ENCODE results near the gene TAF11L12. TPM values are rescaled to one million over a fixed set of nuclear protein-coding genes. Genes with fewer than 3 reads are reported as not detected.
"Not testable (repeated sequence)": the region's sequence is repeated elsewhere in the genome, so short reads cannot be mapped to it uniquely, and the experiment has no call there.

Gene TAF11L12
- total and polyA plus RNA-seq, 4 experiments from 2014 or later: not detected

DNA sequence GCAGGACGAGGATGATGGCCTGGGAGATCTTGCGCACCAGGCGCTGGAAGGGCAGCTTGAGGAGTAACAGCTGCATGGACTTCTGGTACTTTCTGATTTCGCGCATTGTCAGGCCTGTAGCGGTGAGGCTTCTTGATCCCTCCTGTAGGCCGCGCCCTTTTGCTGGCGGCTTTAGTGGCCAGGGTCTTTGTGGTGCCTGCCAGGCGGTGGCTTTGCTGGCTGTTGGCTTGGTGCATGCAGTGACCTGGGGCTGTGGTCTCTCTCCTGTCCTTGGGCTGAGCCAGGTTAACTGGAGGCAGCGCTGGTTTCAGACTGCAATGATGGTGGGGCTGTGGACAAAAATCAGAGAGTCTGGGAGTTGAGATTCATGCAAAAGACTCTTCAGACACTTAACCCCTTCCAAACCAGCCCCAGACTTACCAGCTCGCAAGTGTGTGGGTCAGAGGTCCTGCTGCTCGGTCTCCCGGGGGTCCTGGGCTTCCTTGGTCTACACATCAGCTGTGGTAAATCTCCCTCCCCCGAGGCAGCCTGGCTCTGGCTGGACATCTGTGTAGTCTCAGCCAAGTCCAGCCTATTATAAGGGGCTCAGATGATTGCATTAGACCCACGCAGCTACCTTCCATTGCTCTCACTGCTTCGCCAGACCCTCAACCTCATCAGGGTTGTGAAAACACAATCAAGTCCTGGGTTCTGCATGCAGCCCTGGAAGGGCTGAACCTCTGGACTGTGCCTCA is 4.8 kb downstream of the TAF11L12 start:
- Histone ChIP-seq H3K4me3 (ENCODE audit: low read length in 2 of 2) (no peak overlapping the region), H3K27me3 (ENCODE audit: insufficient read depth, low read length) (no peaks in the 10 kb centered on the region), H3K27ac (ENCODE audit: low read depth, low read length) (no peak overlapping the region), H3K36me3 (ENCODE audit: insufficient read depth, low read length) (no peaks in the 10 kb centered on the region), H3K4me1 (ENCODE audit: insufficient read depth, low read length) (no peaks in the 10 kb centered on the region), H3K9me3 (ENCODE audit: control insufficient read depth in 1 of 2, low read length in 2 of 2) (peaks cover 0 to 3% of the 10 kb centered on the region in 2 donors)
- DNase-seq: no peak
- H3K27me3 Mint-ChIP-seq: no peaks in the 10 kb centered on the region
- H3K36me3 Mint-ChIP-seq: no peaks in the 10 kb centered on the region
- H3K4me3 Mint-ChIP-seq: no peak overlapping the region
- no peaks in the 10 kb centered on the region for H3K4me1 Mint-ChIP-seq
- intact Hi-C loops (cut with micrococcal nuclease): no loop called here
- peaks cover 0 to 11% (median 3%) of the 10 kb centered on the region in 8 donors for H3K9me3 Mint-ChIP-seq
- no peak overlapping the region for H3K27ac Mint-ChIP-seq
- ChIA-PET CTCF (ENCODE audit: partially characterized antibody) (no interaction called here), POLR2A (ENCODE audit: partially characterized antibody) (no interaction called here)

DNA sequence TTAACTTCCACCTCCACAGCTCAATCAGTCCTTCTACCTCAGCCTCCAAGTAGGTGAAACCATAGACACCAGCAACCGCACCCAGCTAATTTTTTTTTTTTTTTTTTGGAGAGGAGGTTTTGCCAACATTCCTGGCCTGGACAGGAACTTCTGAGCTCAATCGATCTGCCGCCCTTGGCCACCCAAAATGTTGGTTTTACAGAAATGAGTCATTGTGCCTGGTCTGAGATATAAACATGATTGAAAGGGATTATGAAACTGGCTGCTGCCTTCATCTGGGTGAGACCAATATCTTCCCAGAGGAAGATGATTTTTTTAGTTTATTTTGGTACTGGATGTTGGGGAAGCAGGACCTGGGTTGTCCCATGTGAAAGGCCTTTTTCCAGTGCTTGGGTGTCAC is 9.2 kb downstream of the TAF11L12 start:
- no peaks in the 10 kb centered on the region for H3K4me1 Mint-ChIP-seq
- intact Hi-C loops (cut with micrococcal nuclease): no loop called here
- Histone ChIP-seq H3K9me3 (ENCODE audit: control insufficient read depth in 1 of 2, low read length in 2 of 2) (no peaks in the 10 kb centered on the region), H3K27me3 (ENCODE audit: insufficient read depth, low read length) (no peaks in the 10 kb centered on the region), H3K4me3 (ENCODE audit: low read length in 2 of 2) (no peak overlapping the region), H3K4me1 (ENCODE audit: insufficient read depth, low read length) (no peaks in the 10 kb centered on the region), H3K27ac (ENCODE audit: low read depth, low read length) (no peak overlapping the region), H3K36me3 (ENCODE audit: insufficient read depth, low read length) (no peaks in the 10 kb centered on the region)
- H3K36me3 Mint-ChIP-seq: no peaks in the 10 kb centered on the region
- H3K27me3 Mint-ChIP-seq: no peaks in the 10 kb centered on the region
- peaks cover 0 to 12% (median 6%) of the 10 kb centered on the region in 8 donors for H3K9me3 Mint-ChIP-seq
- no peak for DNase-seq
- ChIA-PET POLR2A (ENCODE audit: partially characterized antibody) (no interaction called here), CTCF (ENCODE audit: partially characterized antibody) (no interaction called here)
- no peak overlapping the region for H3K4me3 Mint-ChIP-seq
- no peak overlapping the region for H3K27ac Mint-ChIP-seq

DNA sequence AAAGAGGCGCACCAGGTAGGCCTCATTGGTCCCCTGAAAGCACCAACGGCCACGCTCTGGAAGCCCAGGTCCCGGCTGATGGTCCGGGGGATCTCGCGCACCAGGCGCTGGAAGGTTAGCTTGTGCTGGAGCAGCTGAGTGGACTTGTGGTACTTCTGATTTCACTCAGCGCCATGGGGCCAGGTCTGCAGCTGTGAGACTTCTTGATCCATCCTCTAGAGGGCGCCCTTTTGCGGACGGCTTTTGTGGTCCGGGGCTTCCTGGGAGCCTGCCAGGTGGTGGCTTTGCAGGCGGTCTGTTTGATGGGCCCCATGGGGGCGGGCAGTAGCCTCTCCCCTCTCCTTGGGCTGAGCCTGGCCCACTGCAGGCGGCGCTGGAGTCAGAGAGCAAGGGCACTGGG is 10.4 kb downstream of the TAF11L12 start:
- H3K36me3 ChIP-seq (ENCODE audit: insufficient read depth, low read length): no peaks in the 10 kb centered on the region
- intact Hi-C loops (cut with micrococcal nuclease): no loop called here
- H3K4me3 Mint-ChIP-seq: no peak overlapping the region
- H3K4me1 Mint-ChIP-seq: no peaks in the 10 kb centered on the region
- POLR2A ChIA-PET (ENCODE audit: partially characterized antibody): no interaction called here
- no peaks in the 10 kb centered on the region for H3K27me3 Mint-ChIP-seq
- CTCF ChIA-PET (ENCODE audit: partially characterized antibody): no interaction called here
- DNase-seq: no peak
- H3K9me3 Mint-ChIP-seq: peaks cover 0 to 14% (median 5%) of the 10 kb centered on the region in 8 donors
- no peak overlapping the region for H3K27ac Mint-ChIP-seq
- H3K27ac ChIP-seq (ENCODE audit: low read depth, low read length): no peak overlapping the region
- H3K27me3 ChIP-seq (ENCODE audit: insufficient read depth, low read length): no peaks in the 10 kb centered on the region
- H3K4me3 ChIP-seq (ENCODE audit: low read length in 2 of 2): no peak overlapping the region
- H3K4me1 ChIP-seq (ENCODE audit: insufficient read depth, low read length): no peaks in the 10 kb centered on the region
- H3K36me3 Mint-ChIP-seq: no peaks in the 10 kb centered on the region
- H3K9me3 ChIP-seq (ENCODE audit: control insufficient read depth in 1 of 2, low read length in 2 of 2): no peaks in the 10 kb centered on the region

DNA sequence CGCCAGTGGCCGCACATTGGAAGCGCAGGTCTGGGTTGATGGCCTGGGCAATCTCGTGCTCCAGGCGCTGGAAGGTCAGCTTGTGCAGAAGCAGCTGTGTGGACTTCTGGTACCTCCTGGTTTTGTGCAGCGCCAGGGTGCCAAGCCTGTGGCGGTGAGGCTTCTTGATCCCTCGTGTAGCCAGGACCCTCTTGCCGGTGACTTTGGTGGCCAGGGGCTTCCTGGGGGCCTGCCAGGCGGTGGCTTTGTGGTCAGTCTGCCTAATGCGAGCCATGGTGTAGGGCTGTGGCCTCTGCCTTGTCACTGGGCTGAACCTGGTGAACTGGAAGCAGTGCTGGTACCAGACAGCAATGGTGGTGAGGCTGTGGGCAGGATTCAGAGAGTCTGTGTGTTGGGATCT is 15.5 kb downstream of the TAF11L12 start:
- Histone ChIP-seq H3K9me3 (ENCODE audit: control insufficient read depth in 1 of 2, low read length in 2 of 2) (no peaks in the 10 kb centered on the region), H3K36me3 (ENCODE audit: insufficient read depth, low read length) (no peaks in the 10 kb centered on the region), H3K27ac (ENCODE audit: low read depth, low read length) (no peak overlapping the region), H3K4me1 (ENCODE audit: insufficient read depth, low read length) (no peaks in the 10 kb centered on the region), H3K27me3 (ENCODE audit: insufficient read depth, low read length) (no peaks in the 10 kb centered on the region), H3K4me3 (ENCODE audit: low read length in 2 of 2) (no peak overlapping the region)
- no peak for DNase-seq
- no peaks in the 10 kb centered on the region for H3K27me3 Mint-ChIP-seq
- no peaks in the 10 kb centered on the region for H3K36me3 Mint-ChIP-seq
- CTCF ChIA-PET (ENCODE audit: partially characterized antibody): no interaction called here
- H3K4me3 Mint-ChIP-seq: no peak overlapping the region
- no peak overlapping the region for H3K27ac Mint-ChIP-seq
- no peaks in the 10 kb centered on the region for H3K4me1 Mint-ChIP-seq
- intact Hi-C loops (cut with micrococcal nuclease): no loop called here
- H3K9me3 Mint-ChIP-seq: peaks cover 0 to 13% (median 4%) of the 10 kb centered on the region in 8 donors
- POLR2A ChIA-PET (ENCODE audit: partially characterized antibody): no interaction called here

DNA sequence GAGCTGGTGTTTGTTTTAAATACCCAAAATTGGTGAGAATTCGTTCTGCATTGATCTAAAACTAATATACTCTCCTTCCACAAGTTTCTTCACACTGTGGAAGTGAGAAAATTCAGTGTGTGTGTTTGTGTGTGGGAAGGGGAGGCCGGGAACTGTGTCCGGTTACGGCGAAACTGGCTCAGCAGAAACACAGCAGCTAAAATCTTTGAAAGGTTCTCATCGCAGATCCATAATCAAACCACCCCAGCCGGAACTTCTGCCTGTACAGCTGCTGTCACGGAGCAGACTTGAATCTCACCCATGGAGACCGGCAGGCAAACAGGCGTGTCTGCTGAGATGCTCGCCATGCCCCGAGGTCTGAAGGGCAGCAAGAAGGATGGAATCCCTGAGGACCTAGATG is 21.6 kb downstream of the TAF11L12 start, which contains the start of gene TAF11L13:
Gene TAF11L13, plus strand, starts transcription at position 301 of the 400 bp plus-strand sequence.
- H3K27me3 ChIP-seq (ENCODE audit: insufficient read depth, low read length); H3K36me3 ChIP-seq (ENCODE audit: insufficient read depth, low read length); H3K4me3 Mint-ChIP-seq; H3K27ac ChIP-seq (ENCODE audit: low read depth, low read length); H3K27ac Mint-ChIP-seq; DNase-seq; H3K27me3 Mint-ChIP-seq; intact Hi-C loops (cut with micrococcal nuclease); H3K4me1 ChIP-seq (ENCODE audit: insufficient read depth, low read length); POLR2A ChIA-PET (ENCODE audit: partially characterized antibody); CTCF ChIA-PET (ENCODE audit: partially characterized antibody); H3K4me3 ChIP-seq (ENCODE audit: low read length in 2 of 2); H3K9me3 ChIP-seq (ENCODE audit: control insufficient read depth in 1 of 2, low read length in 2 of 2); H3K36me3 Mint-ChIP-seq; H3K4me1 Mint-ChIP-seq: not testable (repeated sequence)
- peaks cover 0 to 14% (median 6%) of the 10 kb centered on the region in 8 donors for H3K9me3 Mint-ChIP-seq

DNA sequence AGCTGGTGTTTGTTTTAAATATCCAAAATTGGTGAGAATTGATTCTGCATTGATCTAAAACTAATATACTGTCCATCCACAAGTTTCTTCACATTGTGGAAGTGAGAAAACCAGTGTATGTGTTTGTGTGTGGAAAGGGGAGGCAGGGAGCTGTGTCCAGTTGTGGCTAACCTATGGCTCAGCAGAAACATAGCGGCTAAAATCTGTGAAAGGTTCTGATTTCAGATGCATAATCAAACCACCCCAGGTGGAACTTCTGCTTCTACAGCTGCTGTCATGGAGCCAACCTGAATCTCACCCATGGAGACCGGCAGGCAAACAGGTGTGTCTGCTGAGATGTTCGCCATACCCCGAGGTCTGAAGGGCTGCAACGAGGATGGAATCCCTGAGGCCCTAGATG is 24.0 kb downstream of the TAF11L12 start, which contains the start of gene TAF11L14:
Gene TAF11L14, plus strand, starts transcription at position 301 of the 400 bp plus-strand sequence.
- DNase-seq: no peak
- H3K4me3 Mint-ChIP-seq: no peak within 1 kb of the TSS
- Histone ChIP-seq H3K4me1 (ENCODE audit: insufficient read depth, low read length) (no peaks in the 10 kb centered on the region), H3K9me3 (ENCODE audit: control insufficient read depth in 1 of 2, low read length in 2 of 2) (peaks cover 0 to 3% of the 10 kb centered on the region in 2 donors), H3K27ac (ENCODE audit: low read depth, low read length) (no peak within 1 kb of the TSS), H3K27me3 (ENCODE audit: insufficient read depth, low read length) (no peaks in the 10 kb centered on the region), H3K4me3 (ENCODE audit: low read length in 2 of 2) (no peak within 1 kb of the TSS), H3K36me3 (ENCODE audit: insufficient read depth, low read length) (no peaks in the 10 kb centered on the region)
- H3K27me3 Mint-ChIP-seq: no peaks in the 10 kb centered on the region
- H3K36me3 Mint-ChIP-seq: no peaks in the 10 kb centered on the region
- H3K4me1 Mint-ChIP-seq: no peaks in the 10 kb centered on the region
- ChIA-PET POLR2A (ENCODE audit: partially characterized antibody) (no interaction called here), CTCF (ENCODE audit: partially characterized antibody) (no interaction called here)
- peaks cover 0 to 14% (median 6%) of the 10 kb centered on the region in 8 donors for H3K9me3 Mint-ChIP-seq
- intact Hi-C loops (cut with micrococcal nuclease): no loop called here
- H3K27ac Mint-ChIP-seq: no peak within 1 kb of the TSS

DNA sequence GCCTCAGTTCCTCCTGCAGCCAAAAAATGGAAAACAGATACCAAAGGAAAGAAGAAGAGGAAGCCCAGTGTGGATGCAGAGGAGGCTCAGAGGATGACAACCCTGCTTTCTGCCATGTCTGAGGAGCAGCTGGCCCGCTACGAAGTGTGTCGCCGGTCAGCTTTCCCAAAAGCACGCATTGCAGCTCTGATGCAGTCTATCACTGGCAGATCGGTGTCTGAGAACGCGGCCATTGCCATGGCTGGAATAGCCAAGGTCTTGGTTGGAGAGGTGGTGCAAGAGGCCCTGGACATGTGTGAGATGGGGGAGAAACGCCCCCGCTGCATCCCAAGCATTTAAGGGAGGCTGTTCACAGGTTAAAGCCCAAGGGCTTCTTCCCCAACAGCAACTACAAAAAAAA is 39.0 kb downstream of the TAF11L12 start:
- H3K27me3 ChIP-seq (ENCODE audit: insufficient read depth, low read length); DNase-seq; H3K4me1 Mint-ChIP-seq; POLR2A ChIA-PET (ENCODE audit: partially characterized antibody); H3K27ac ChIP-seq (ENCODE audit: low read depth, low read length); H3K9me3 ChIP-seq (ENCODE audit: control insufficient read depth in 1 of 2, low read length in 2 of 2); intact Hi-C loops (cut with micrococcal nuclease); H3K27me3 Mint-ChIP-seq; H3K27ac Mint-ChIP-seq; H3K36me3 Mint-ChIP-seq; H3K4me3 Mint-ChIP-seq; H3K4me1 ChIP-seq (ENCODE audit: insufficient read depth, low read length); CTCF ChIA-PET (ENCODE audit: partially characterized antibody); H3K36me3 ChIP-seq (ENCODE audit: insufficient read depth, low read length); H3K4me3 ChIP-seq (ENCODE audit: low read length in 2 of 2): not testable (repeated sequence)
- H3K9me3 Mint-ChIP-seq: peaks cover 2 to 19% (median 8%) of the 10 kb centered on the region in 8 donors
